GM23248 (cell line): Measurements from ENCODE around the gene SRRM5. TPM values are rescaled to one million over a fixed set of nuclear protein-coding genes. Genes with fewer than 3 reads are reported as not detected.

Experiments
- DNase-seq: peaks from one replicate; pipeline ENCODE4 v3.0.0-alpha.2; 2015
- H2AFZ ChIP-seq: fragments of 200-600 bp; sonication (generic); 2 replicates; pipeline ENCODE4 v1.6.1; 2016; ENCODE audit warnings: antibody characterized with exemption
- H3F3A ChIP-seq: fragments of 200-600 bp; sonication (generic); 2 replicates; pipeline ENCODE4 v1.6.1; 2016; ENCODE audit warnings: mild to moderate bottlenecking, antibody characterized with exemption, mixed run types; ENCODE audit not compliant: insufficient read depth
- H3K27ac ChIP-seq: fragments of 200-600 bp; sonication (generic); 2 replicates; pipeline ENCODE4 v1.5.1; 2016; ENCODE audit warnings: mild to moderate bottlenecking
- H3K27me3 ChIP-seq: fragments of 200-600 bp; sonication (generic); replicated peaks from 2 replicates; pipeline ENCODE4 v1.6.1; 2016; ENCODE audit warnings: mild to moderate bottlenecking; ENCODE audit not compliant: insufficient read depth
- H3K36me3 ChIP-seq: fragments of 200-600 bp; sonication (generic); 2 replicates; pipeline ENCODE4 v1.6.1; 2016; ENCODE audit warnings: low read depth, mild to moderate bottlenecking
- H3K4me1 ChIP-seq: fragments of 200-600 bp; sonication (generic); 2 replicates; pipeline ENCODE4 v1.6.1; 2016; ENCODE audit warnings: mild to moderate bottlenecking; ENCODE audit not compliant: insufficient read depth
- H3K4me2 ChIP-seq: fragments of 200-600 bp; sonication (generic); one replicate; pipeline ENCODE4 v1.6.1; 2016; ENCODE audit warnings: mild to moderate bottlenecking; ENCODE audit not compliant: unreplicated experiment
- H3K4me3 ChIP-seq: fragments of 200-600 bp; sonication (generic); 2 replicates; pipeline ENCODE4 v1.5.1; 2016; ENCODE audit warnings: mild to moderate bottlenecking
- H3K79me2 ChIP-seq: fragments of 200-600 bp; sonication (generic); 2 replicates; pipeline ENCODE4 v1.6.1; 2016; ENCODE audit warnings: mild to moderate bottlenecking; ENCODE audit not compliant: insufficient read depth
- H3K9ac ChIP-seq: fragments of 200-600 bp; sonication (generic); 2 replicates; pipeline ENCODE4 v1.6.1; 2016; ENCODE audit warnings: mild to moderate bottlenecking
- H3K9me2 ChIP-seq: fragments of 200-600 bp; sonication (generic); 2 replicates; pipeline ENCODE4 v1.6.1; 2016; ENCODE audit warnings: mixed run types, mild to moderate bottlenecking, moderate library complexity; ENCODE audit not compliant: insufficient read depth
- H3K9me3 ChIP-seq: fragments of 200-600 bp; sonication (generic); one replicate; pipeline ENCODE4 v1.6.1; 2017; ENCODE audit warnings: low read depth
- H4K20me1 ChIP-seq: fragments of 200-600 bp; sonication (generic); 2 replicates; pipeline ENCODE4 v1.6.0; 2016; ENCODE audit not compliant: insufficient read depth
- EZH2 ChIP-seq: fragments of 200-600 bp; sonication (generic); IDR thresholded peaks from 2 replicates; pipeline ENCODE4 v1.6.1; 2018; ENCODE audit warnings: antibody characterized with exemption, mild to moderate bottlenecking; ENCODE audit not compliant: insufficient read depth, poor library complexity, severe bottlenecking
- EZH2phosphoT487 ChIP-seq: fragments of 200-600 bp; sonication (generic); IDR thresholded peaks from 2 replicates; pipeline ENCODE4 v1.6.1; 2018; ENCODE audit warnings: antibody characterized with exemption, moderate library complexity, mild to moderate bottlenecking, low read depth; ENCODE audit not compliant: insufficient read depth
- whole genome bisulfite sequencing, 2 experiments: methylation state at CpG; one replicate each; pipeline ENCODE4 v1.1.6; 2015 to 2017; ENCODE audit warnings: low lambda C conversion rate in 2 of 2, low coverage in 1 of 2; ENCODE audit errors: missing lambda C conversion rate in 2 of 2; 5-methylcytosine and 5-hydroxymethylcytosine counted together
- in situ Hi-C: fragments of 300-500 bp; cut with MboI; formaldehyde crosslinking; loops from 2 replicates; pipeline ENCODE4 v1.15.0; 2020
- polyA plus RNA-seq: library from polyadenylated mRNA; unstranded; fragments of >200 nt; fragmentation: Nextera tagmentation; extraction: Ambion mirVana; gene quantifications from 2 replicates; pipeline ENCODE4 v1.2.1, GENCODE V29; 2016
- total RNA-seq: library from RNA; depleted of rRNA; stranded (reverse); fragments of >200 nt; shearing (Covaris generic); gene quantifications from 2 replicates; pipeline ENCODE4 v1.2.3, GENCODE V29; 2014

Gene SRRM5
- total and polyA plus RNA-seq, 2 experiments from 2014 or later: not detected

DNA sequence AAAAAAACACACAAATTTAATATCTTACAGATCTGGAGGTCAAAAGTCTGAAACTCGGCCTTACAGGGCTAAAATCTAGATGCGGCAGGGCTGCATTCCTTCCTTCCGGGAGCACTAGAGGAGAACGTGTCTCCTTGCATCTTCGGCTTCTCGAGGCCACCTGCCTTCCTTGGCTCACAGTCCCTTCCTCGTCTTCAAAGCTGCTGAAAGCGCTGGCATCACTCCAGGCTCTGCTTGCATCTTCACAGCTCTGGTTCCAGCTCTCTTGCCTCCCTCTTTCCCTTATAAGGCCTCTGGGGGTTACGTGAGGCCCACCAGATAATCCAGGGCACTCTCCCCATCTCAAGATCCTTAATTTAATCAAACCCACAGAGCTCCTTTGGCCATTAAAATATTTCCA, 47.1 kb upstream of the SRRM5 start:
- 77 to 79% methylated on average over 9 of the region's 9 CpGs for WGBS, 2 experiments
- H3K4me3 ChIP-seq: no peak overlapping the region

GRCh38 chr19:43569657-43570056, 42.2 kb upstream of the SRRM5 start:
- Histone ChIP-seq H2AFZ (no peak overlapping the region), H3K9me2 (no peaks in the 10 kb centered on the region), H3K4me2 (no peak overlapping the region), H3K9ac (no peak overlapping the region), H4K20me1 (no peaks in the 10 kb centered on the region), H3K27ac (no peak overlapping the region), H3K4me1 (peaks cover 5% of the 10 kb centered on the region), H3K9me3 (no peaks in the 10 kb centered on the region), H3F3A (no peaks in the 10 kb centered on the region), H3K36me3 (no peaks in the 10 kb centered on the region), H3K27me3 (no peaks in the 10 kb centered on the region), H3K79me2 (peaks cover 58% of the 10 kb centered on the region), H3K4me3 (no peak overlapping the region)
- DNase-seq: no peak
- WGBS, 2 experiments: 83 to 85% methylated on average over 4 to 5 of the region's 5 CpGs
- TF ChIP-seq EZH2phosphoT487: no peak
- TF ChIP-seq EZH2: no peak
- in situ Hi-C loops: no loop called here

More for the DNA sequence above, 47.1 kb upstream of the SRRM5 start:
- in situ Hi-C loops: no loop called here
- peaks cover 24% of the 10 kb centered on the region for H3K79me2 ChIP-seq
- no peak for DNase-seq
- H3K27ac ChIP-seq: no peak overlapping the region
- peaks cover 8% of the 10 kb centered on the region; the same call in 1 of the 2 replicates for H3K4me1 ChIP-seq
- no peaks in the 10 kb centered on the region for H3K27me3 ChIP-seq
- no peaks in the 10 kb centered on the region for H3K9me2 ChIP-seq
- H2AFZ ChIP-seq: no peak overlapping the region
- no peaks in the 10 kb centered on the region for H3K36me3 ChIP-seq
- no peak overlapping the region for H3K9ac ChIP-seq
- no peaks in the 10 kb centered on the region for H3K9me3 ChIP-seq
- TF ChIP-seq EZH2 (no peak), EZH2phosphoT487 (no peak)
- no peak overlapping the region for H3K4me2 ChIP-seq
- no peaks in the 10 kb centered on the region for H4K20me1 ChIP-seq
- H3F3A ChIP-seq: peaks cover 25% of the 10 kb centered on the region

GRCh38 chr19:43570174-43570791, 41.6 kb upstream of the SRRM5 start:
- no peak overlapping the region for H3K4me3 ChIP-seq
- WGBS, 2 experiments: 98% methylated on average over 5 of the region's 5 CpGs
- no peaks in the 10 kb centered on the region for H3K27me3 ChIP-seq
- in situ Hi-C loops: no loop called here
- no peak overlapping the region for H3K4me2 ChIP-seq
- DNase-seq: peak; percentile 21
- peaks cover 6% of the 10 kb centered on the region for H3K4me1 ChIP-seq
- no peaks in the 10 kb centered on the region for H3K9me2 ChIP-seq
- H3K27ac ChIP-seq: no peak overlapping the region
- H3F3A ChIP-seq: no peaks in the 10 kb centered on the region
- no peaks in the 10 kb centered on the region for H3K9me3 ChIP-seq
- no peaks in the 10 kb centered on the region for H4K20me1 ChIP-seq
- no peak overlapping the region for H3K9ac ChIP-seq
- TF ChIP-seq EZH2phosphoT487 (no peak), EZH2 (no peak)
- no peaks in the 10 kb centered on the region for H3K36me3 ChIP-seq
- H3K79me2 ChIP-seq: peaks cover 64% of the 10 kb centered on the region
- no peak overlapping the region for H2AFZ ChIP-seq

GRCh38 chr19:43572171-43572588, 39.7 kb upstream of the SRRM5 start:
- in situ Hi-C loops: no loop called here
- no peak for DNase-seq
- H3K9ac ChIP-seq: no peak overlapping the region

More at GRCh38 chr19:43572171-43572588, 39.7 kb upstream of the SRRM5 start:
- H2AFZ ChIP-seq: no peak overlapping the region
- H3F3A ChIP-seq: no peaks in the 10 kb centered on the region
- H4K20me1 ChIP-seq: no peaks in the 10 kb centered on the region
- no peaks in the 10 kb centered on the region for H3K9me2 ChIP-seq
- H3K4me1 ChIP-seq: peaks cover 6% of the 10 kb centered on the region
- H3K36me3 ChIP-seq: no peaks in the 10 kb centered on the region
- H3K27ac ChIP-seq: no peak overlapping the region
- no peaks in the 10 kb centered on the region for H3K9me3 ChIP-seq
- WGBS, 2 experiments: 68 to 70% methylated on average over 3 of the region's 3 CpGs
- H3K79me2 ChIP-seq: peaks cover 64% of the 10 kb centered on the region
- H3K27me3 ChIP-seq: no peaks in the 10 kb centered on the region
- H3K4me2 ChIP-seq: no peak overlapping the region
- TF ChIP-seq EZH2 (no peak), EZH2phosphoT487 (no peak)
- no peak overlapping the region for H3K4me3 ChIP-seq
